Measurements from ENCODE around the gene AMPD3. TPM values are rescaled to one million over a fixed set of nuclear protein-coding genes. Genes with fewer than 3 reads are reported as not detected.

AMPD3 gene
- total and polyA plus RNA-seq, 2 of the 13 experiments (the other 11 are each of a cell fraction or from before 2014, with no cell fraction given): 0.33 to 2.3 TPM

- H3K79me2 ChIP-seq (ENCODE audit: insufficient read depth, low read length): no peaks in the 10 kb centered on the region
- H2AFZ ChIP-seq (ENCODE audit: low read length): no peak overlapping the region
- H3K9me3 ChIP-seq (ENCODE audit: low read length): no peaks in the 10 kb centered on the region
- ChIA-PET CTCF (ENCODE audit: low intra/inter-chr PET ratio, low total read pairs) (no interaction called here), POLR2A (no interaction called here)
- H3K27ac ChIP-seq (ENCODE audit: extremely low read length, insufficient read depth, low read length): no peak overlapping the region
- H3K36me3 ChIP-seq (replicated peaks in 1 of 2; ENCODE audit: control insufficient read depth in 1 of 2, insufficient read depth in 2 of 2, low read length in 2 of 2): no peaks in the 10 kb centered on the region
- no peak for FAIRE-seq
- ATAC-seq: no peak
- 62% methylated on average over 2 of the region's 2 CpGs for WGBS (ENCODE audit: low lambda C conversion rate)
- no peak overlapping the region for H3K4me3 ChIP-seq (replicated peaks in 1 of 3; ENCODE audit: insufficient read depth in 1 of 3, low read depth in 2 of 3, low read length in 3 of 3)
- 0 out of 2 replicates have a peak, but pooled peaks have one; percentile 28 for TF ChIP-seq ZNF629 (CRISPR knock-in tag; conservative IDR thresholded peaks at IDR 0.05)
- no peak for TF ChIP-seq SAP130 (CRISPR knock-in tag; IDR thresholded peaks at IDR 0.05; ENCODE audit: low read depth)
- no peak for TF ChIP-seq AGO2 (optimal IDR thresholded peaks at IDR 0.05; ENCODE audit: low read depth, low read length)
- no peak for TF ChIP-seq NPAS2 (CRISPR knock-in tag; IDR thresholded peaks at IDR 0.05; ENCODE audit: borderline replicate concordance)
- TF ChIP-seq ZNF138 (CRISPR knock-in tag; IDR thresholded peaks at IDR 0.05; ENCODE audit: low read depth): no peak
- TF ChIP-seq MED1 (CRISPR knock-in tag; IDR thresholded peaks at IDR 0.05): no peak
- no peak for DNase-seq (ENCODE audit: low spot score)
- BruUV-seq (replicated peaks): no TSS peak
- H3K4me1 ChIP-seq (ENCODE audit: insufficient read depth, low read length): no peaks in the 10 kb centered on the region
- no peak overlapping the region for H3K9ac ChIP-seq (ENCODE audit: insufficient read depth, low read depth, low read length)
- in situ Hi-C loops (cut with HindIII; ENCODE audit: extremely low pct_ligation_motif_present, low pct_unique_long_range_greater_than_20kb): no loop called here
- no peak overlapping the region for H3K4me2 ChIP-seq (ENCODE audit: low read depth, low read length)
- H4K20me1 ChIP-seq (ENCODE audit: insufficient read depth, low read length): no peaks in the 10 kb centered on the region
- no peaks in the 10 kb centered on the region for H3K27me3 ChIP-seq (ENCODE audit: control insufficient read depth in 1 of 2, insufficient read depth in 2 of 2, low read length in 2 of 2)
- intact Hi-C loops (cut with micrococcal nuclease; ENCODE audit: unreplicated experiment): loop anchor here (10.0 kb wide), 1 partner anchor 594 kb away; no protein-coding TSS in a partner anchor
These were observed 25.7 kb downstream of the AMPD3 start for GRCh38 chr11:10480760-10481159.

GRCh38 chr11:10481560-10482349, 26.7 kb downstream of the AMPD3 start:
- no peak overlapping the region for H3K9ac ChIP-seq (ENCODE audit: insufficient read depth, low read depth, low read length)
- WGBS (ENCODE audit: low lambda C conversion rate): 59% methylated on average over 3 of the region's 16 CpGs
- H3K4me2 ChIP-seq (ENCODE audit: low read depth, low read length): no peak overlapping the region
- H3K4me1 ChIP-seq (ENCODE audit: insufficient read depth, low read length): no peaks in the 10 kb centered on the region
- H4K20me1 ChIP-seq (ENCODE audit: insufficient read depth, low read length): no peaks in the 10 kb centered on the region
- no peak for ATAC-seq
- H3K27me3 ChIP-seq (ENCODE audit: control insufficient read depth in 1 of 2, insufficient read depth in 2 of 2, low read length in 2 of 2): no peaks in the 10 kb centered on the region
- POLR2A ChIA-PET: no interaction called here
- H3K36me3 ChIP-seq (replicated peaks in 1 of 2; ENCODE audit: control insufficient read depth in 1 of 2, insufficient read depth in 2 of 2, low read length in 2 of 2): no peaks in the 10 kb centered on the region
- no peaks in the 10 kb centered on the region for H3K9me3 ChIP-seq (ENCODE audit: low read length)
- intact Hi-C loops (cut with micrococcal nuclease; ENCODE audit: unreplicated experiment): loop anchor here (10.0 kb wide), 1 partner anchor 593 kb away; no protein-coding TSS in a partner anchor
- in situ Hi-C loops (cut with HindIII; ENCODE audit: extremely low pct_ligation_motif_present, low pct_unique_long_range_greater_than_20kb): no loop called here
- BruUV-seq (replicated peaks): no TSS peak
- no peak overlapping the region for H2AFZ ChIP-seq (ENCODE audit: low read length)
- CTCF ChIA-PET (ENCODE audit: low intra/inter-chr PET ratio, low total read pairs): no interaction called here
- H3K4me3 ChIP-seq (replicated peaks in 1 of 3; ENCODE audit: insufficient read depth in 1 of 3, low read depth in 2 of 3, low read length in 3 of 3): no peak overlapping the region
- no peak overlapping the region for H3K27ac ChIP-seq (ENCODE audit: extremely low read length, insufficient read depth, low read length)
- TF ChIP-seq ZNF709 (CRISPR knock-in tag; IDR thresholded peaks at IDR 0.05) (no peak), FOXM1 (CRISPR knock-in tag; IDR thresholded peaks at IDR 0.05) (no peak), DRAP1 (CRISPR knock-in tag; IDR thresholded peaks at IDR 0.05) (no peak), HMG20B (CRISPR knock-in tag; conservative IDR thresholded peaks at IDR 0.05) (no peak), CENPX (CRISPR knock-in tag; IDR thresholded peaks at IDR 0.05) (no peak), ATF1 (CRISPR knock-in tag; IDR thresholded peaks at IDR 0.05) (no peak), CSRNP2 (CRISPR knock-in tag; conservative IDR thresholded peaks at IDR 0.05; ENCODE audit: low read depth) (no peak), ZNF652 (CRISPR knock-in tag; IDR thresholded peaks at IDR 0.05; ENCODE audit: borderline replicate concordance, low read depth) (no peak)
- DNase-seq (ENCODE audit: low spot score): no peak
- FAIRE-seq: no peak
- no peaks in the 10 kb centered on the region for H3K79me2 ChIP-seq (ENCODE audit: insufficient read depth, low read length)

Measured in HepG2 (cell line).